Stimulated activated CD8-positive, alpha-beta memory T cell treated with anti-CD3 and anti-CD28 coated beads, Interleukin-2, amount 100 ng/mL, for 48 hours (primary cell): ENCODE results near the gene PPDPF.
A peak's percentile ranks its signal among the peaks of the same experiment; 100 is the strongest.
"Not testable (repeated sequence)": the region's sequence is repeated elsewhere in the genome, so short reads cannot be mapped to it uniquely, and the experiment has no call there.

Experiments
- DNase-seq, 2 donors: peaks; one replicate each; pipeline ENCODE4 v3.0.0-alpha.2; 2020; ENCODE audit warnings: low read depth in 2 of 2

The PPDPF gene

DNA sequence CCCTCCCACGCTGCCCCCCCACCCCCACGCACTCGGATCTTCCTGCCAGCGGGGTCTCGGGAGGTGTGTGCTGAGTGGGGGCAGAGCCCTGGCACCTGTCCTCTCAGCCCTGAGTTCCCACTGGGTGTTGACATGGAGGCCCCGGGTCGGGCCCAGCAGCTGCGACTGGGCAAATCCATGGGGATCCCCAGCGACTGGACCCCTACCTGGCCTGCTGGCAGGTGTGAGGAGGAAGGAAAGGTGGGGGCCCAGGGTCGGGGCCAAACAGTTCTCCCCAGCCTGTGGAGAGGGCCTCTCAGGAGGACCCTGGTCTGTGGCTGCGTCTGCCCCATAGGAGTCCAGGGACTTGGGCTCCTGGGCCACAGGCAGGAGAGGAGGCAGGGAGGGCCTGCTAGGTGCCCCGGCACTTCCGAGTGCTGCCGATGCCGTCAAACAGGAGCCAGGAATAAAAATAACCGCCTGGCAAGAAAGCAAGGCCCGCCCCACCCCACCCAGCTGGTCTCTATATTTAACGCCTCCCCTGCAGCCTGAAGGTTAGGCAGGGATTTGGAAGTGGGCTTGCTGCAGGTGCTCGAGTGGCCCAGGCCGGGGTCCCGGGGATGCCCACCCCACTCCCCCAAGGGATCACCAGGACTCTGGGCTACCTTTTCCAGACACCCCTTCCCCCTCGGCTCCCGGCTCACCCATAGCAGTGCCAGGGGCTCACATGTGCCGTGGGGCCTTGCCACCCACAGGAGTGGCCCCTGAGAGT lies 20.2 kb upstream of the PPDPF start:
- DNase-seq, result no peak

DNA sequence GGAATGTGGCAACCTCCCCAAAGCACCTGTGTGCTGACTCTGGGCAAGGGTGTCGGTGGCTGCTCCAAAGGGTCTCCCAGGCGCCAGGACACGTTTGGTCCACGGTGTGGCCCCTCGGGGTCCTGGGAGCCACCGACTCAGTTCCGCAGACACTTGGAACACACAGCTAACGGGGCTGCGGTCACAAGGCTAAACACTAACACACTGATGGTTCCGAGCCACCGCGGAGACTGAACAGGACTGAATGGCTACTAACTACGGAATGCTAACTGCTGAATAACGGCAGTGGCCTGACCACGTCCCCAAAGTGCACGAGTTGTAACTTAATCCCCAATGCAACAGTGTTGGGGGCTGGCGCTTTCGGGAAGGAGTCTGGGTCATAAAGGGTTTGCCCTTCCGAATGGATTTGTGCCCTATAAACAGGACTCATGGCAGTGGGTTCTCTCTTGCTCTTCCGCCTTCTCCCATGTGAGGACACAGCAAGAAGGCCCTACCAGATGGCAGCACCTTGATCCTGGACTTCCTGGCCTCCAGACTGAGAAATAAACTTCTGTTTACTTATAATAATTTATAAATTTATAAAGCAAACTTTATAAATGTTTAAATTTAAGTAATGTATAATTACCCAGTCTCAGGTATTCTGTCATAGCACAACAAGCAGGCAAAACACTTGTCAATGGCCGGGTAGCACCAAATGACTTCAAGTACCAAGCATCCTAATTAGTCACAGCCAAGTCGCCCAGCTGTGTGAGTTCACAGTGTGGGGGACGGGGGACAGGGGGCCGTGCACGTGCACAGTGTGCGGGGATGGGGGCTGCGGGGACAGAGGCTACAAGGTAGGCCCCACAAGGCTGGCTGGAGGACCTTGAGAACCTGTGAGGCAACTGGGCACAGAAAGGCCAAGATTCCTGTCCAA lies 19.4 kb upstream of the PPDPF start:
- no peak for DNase-seq

DNA sequence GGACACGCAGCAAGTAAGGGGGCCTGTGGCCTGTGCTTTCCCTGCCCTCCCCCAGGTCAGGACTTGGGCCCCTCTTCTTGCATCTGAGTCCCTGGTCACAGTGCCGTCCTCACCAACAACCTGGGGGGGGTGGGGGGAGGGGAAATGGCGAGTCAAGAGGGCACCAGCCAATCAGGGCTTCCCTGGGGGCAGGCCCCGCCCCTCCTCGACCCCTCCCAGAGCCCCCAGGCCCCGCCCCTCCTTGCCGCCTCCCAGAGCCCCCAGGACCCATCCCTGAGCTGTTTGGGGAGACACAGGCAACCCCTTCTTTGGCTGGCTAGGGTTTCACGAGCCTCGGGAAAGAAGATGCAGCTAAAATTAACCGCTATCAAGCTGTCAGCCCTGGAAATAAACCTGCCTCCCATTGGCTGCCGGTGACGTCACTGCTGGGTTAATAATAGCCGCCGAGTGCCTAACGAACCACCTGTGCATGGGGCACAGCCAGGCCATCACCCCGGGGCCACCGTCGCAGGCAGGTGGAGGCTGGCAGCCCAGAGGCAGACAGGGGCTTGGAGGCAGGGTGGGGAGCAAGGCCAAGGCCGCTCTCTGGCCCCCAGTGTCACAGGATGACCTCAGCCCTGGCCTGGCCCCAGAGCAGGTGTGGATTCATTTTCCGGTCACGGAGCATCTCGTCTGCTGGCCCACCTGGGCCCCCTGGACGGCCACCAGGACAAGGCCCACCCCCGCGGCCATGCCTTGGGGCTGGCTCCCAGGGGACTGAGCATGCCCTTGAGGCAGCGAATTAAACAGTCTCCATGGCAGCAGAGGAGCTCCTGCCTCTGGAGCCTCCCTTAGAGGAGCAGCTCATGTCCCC lies 18.5 kb upstream of the PPDPF start:
- no peak for DNase-seq

DNA sequence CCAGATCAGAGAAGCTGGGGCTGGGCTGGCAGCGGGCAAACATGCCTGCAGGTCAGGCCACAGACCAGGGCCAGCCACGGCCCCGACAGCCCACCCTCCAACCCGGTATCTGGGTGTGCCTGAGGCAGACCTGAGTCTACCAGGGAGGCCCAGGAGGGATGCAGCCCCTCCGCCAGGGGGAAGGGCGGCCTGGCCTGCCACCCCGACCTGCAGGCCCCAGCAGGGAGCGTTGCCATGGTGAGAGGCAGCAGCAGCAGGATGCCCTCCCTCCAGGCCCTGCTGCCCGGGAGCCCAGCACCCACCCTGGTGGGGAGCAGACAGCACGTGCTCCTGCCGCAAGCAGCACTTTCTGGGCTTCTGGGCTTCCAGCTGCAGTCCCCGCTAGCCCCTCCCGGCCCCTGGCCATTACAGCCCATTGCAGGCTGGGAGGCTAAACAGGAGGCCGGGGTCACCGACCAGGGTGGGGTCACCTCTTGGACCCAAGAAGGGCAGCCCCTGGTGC lies 17.8 kb upstream of the PPDPF start:
- DNase-seq, result no peak

DNA sequence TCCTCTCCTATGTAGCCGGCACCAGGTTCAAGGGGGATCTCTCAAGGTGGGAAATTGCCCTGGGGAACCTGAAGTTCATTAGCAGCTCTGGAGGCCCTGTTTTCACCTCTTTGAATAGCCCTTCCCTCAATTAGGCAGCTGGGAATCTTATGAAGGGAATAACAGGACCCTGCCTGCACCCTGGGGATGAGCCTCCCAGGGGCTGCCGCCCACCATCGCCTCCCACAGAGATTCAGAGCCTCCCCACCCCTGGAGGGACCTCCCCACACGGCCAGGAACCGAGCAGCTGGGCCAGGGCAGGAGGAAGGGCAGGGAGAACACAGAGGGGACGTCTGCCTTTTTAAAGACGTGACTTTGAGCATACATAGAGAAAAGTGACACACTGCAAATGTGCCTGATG lies 17.0 kb upstream of the PPDPF start:
- DNase-seq, result no peak

DNA sequence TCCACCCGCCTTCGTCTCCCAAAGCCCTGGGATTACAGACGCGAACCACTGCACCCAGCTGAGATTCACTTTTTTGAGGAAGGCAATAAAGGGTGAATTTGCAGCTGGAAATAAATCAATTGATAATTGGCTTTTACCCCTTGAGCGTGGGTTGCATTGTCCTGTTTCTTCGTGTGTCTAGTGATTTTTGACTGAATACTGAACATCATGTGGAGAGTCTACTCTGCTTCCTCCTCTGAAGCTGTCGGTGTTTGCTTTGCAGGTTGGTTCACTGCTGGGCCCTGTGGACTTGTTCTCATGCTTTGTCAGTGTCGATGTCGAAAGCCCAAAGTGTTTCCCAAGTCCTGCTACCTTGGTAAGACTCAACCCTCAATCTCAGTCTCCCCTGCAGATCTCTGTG lies 15.9 kb upstream of the PPDPF start:
- DNase-seq, result no peak

DNA sequence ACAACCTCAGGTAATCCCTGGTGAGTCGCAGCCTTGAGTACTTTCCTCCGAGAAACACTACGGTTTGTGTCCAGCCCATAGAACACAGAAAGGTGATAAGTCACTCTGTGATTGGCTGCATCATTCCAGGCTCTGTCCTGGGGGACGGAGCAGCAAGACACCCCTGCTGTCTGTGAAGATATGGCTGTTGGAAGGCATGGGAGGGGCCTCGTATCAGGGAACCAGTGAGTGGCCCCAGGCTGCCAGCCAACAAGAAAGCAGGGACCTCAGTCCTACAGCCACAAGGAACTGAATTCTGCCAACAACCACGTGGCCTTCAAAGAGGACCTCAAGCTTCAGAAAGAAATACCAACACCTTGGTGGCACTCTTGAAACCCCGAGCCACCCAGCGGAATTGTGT lies 15.3 kb upstream of the PPDPF start:
- DNase-seq, result no peak

DNA sequence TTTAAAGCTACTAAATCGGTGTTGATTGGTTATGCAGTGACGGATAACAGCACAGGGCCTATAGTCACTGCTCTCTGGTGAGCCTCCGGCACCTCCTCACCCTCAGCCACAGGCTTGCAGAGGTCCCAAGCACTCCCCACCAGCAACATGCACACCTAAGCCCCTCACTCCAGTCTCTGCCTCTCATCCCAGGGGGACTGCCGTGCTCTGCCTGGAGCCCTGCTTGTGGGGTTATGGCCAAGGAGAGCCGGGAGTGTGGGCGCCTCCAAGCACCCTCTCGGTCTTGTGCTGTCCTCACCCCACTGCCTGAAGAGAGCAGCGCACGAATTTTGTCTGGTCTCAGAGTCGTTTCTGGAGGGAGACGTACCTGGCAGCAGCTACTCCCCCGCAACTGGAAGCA lies 14.8 kb upstream of the PPDPF start:
- no peak for DNase-seq

DNA sequence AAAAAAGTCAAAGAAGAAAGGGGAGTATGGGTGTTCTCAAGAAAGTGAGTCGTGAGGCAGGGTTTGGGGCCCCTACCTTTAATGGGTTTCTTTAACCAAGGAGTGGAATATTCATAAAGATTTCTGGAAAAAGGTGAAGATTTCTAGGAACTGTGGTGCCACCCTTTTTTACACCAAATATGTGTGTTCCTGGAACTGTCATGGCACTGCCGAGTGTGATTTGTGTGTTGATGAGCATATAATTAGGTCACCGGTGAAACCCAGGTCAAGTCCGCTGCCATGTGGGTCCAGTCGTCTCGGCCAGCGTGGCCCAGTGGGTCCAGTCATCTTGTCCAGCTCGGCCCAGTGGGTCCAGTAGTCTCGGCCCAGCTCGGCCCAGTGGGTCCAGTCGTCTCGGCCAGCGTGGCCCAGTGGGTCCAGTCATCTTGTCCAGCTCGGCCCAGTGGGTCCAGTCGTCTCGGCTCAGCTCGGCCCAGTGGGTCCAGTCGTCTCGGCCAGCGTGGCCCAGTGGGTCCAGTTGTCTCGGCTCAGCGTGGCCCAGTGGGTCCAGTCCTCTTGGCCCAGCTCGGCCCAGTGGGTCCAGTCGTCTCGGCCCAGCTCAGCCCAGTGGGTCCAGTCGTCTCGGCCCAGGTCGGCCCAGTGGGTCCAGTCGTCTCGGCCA lies 13.4 kb upstream of the PPDPF start:
- DNase-seq, result no peak

DNA sequence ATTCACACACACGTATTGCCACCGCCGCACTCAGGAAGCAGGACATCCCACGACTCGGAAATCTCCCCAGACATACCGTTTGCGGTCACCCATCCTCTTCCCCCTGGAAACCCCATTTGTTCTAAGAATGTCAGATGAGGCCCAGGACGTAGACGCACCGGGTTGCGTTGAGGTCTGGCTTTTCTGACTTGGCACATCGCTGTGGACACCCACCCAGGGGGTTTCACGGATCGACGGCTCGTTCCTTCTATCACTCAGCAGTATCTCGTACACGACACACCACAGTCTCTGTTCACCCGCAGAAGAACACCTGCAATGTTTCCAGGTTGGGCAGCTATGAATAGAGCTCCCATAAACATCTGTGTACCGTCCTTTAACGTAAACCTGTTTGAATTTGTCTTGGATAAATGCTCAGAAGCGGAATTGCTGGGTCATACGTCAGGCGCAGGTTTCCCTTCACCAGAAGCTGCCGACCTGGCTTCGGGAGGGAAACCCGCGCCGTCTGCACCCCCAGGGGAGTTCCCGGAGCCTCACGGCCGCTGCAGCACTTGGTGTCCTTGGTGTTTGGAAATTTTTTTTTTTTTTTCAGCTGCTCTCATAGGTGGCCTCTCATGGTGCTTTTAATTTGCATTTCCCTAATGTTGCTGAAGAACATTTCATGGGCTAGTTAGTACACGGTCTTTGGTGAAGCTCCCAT lies 12.3 kb upstream of the PPDPF start:
- no peak for DNase-seq

DNA sequence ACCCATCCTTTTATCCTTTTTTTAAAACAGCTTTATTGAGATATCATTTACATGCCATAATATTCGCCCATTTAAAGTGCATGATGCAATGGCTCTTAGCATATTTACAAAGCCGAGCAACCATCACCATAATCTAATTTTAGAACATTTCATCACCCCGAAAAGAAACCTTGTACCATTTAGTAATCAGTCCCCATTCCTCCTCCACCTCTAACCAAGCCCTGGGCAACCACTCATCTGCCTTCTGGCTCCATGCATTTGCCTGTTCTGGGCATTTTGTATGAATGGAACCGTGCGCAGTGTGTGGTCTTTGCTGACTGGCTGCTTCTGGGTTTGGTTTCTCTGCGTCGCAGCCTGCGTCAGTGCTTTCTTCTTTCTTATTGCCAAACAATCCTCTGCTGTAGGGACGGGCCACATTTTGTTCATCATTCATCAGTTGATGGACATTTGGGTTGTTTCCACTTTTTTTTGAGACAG lies 11.4 kb upstream of the PPDPF start:
- no peak for DNase-seq

DNA sequence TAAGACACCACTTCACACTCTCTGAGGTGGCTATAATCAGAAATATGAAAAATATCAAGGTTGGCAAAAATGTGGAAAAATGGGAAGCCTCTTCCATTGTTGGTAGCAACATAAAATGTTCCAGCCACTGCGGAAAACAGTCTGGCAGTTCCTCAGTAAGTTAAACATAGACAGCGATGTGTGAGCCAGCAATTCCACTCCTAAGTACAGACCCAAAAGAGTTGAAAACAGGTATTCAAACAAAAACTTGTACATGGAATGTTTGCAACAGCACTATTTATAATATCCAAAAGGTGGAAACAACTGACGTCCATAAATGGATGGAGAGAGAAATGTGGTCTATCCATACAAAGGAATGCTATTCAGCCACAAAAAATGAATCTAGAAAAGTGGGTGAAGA lies 7.4 kb upstream of the PPDPF start:
- DNase-seq, result no peak

DNA sequence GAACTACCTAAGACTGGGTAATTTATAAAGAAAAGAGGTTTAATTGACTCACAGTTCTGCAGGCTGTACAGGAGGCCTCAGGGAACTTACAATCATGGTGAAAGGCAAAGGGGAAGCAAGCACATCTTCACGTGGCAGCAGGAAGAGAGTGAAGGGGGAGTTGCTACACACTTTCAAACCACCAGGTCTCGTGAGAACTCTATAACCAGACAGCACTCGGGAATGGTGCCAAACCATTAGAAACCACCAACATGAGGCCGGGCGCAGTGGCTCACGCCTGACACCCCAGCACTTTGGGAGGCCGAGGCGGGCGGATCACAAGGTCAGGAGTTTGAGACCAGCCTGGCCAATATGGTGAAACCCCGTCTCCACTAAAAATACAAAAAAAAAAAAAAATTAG lies 6.0 kb upstream of the PPDPF start:
- not testable (repeated sequence) for DNase-seq

DNA sequence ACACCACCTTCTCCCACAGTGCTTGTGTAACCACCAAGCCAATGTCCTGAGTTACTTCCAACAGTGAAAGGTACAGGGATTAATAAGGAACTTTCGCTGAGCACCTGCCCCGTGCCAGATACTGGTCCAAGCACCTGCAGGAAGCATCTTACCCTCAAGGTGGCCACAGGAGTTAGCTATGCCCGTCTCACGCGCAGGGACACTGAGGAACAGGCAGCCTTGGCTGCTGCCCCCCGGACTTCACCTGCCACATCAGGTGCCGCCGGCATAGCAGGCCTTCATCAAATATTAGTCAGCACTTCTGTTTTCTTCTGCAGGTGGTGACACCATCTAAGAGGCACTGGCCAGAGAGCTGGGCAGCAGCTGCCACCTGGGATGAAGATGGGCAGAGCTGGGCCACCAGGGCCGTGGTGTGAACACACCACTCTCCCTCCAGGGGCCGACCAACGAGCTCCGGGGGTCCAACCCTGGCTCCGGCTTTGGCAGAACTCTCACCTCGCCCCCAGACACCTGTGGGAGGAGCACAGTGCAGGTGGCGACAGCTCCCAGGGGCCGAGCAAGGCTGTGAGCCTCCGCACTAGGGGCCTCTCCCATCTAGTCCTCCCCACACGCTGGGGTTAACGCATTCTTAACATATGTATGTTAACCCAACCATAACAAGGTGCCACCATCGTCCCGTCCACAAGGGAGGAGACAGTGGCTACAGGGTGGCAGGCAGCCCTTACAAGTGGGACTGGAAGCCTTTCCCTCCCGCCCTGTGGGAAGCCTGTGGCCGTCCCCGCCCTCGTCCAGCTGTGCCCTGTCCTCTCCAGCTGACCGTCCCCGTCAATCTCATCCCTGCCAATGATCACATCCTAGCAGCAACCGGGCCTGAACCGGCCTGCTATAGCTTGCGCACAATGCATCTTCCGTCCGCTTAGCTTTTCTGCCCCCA lies 2.9 kb upstream of the PPDPF start:
- no peak for DNase-seq

DNA sequence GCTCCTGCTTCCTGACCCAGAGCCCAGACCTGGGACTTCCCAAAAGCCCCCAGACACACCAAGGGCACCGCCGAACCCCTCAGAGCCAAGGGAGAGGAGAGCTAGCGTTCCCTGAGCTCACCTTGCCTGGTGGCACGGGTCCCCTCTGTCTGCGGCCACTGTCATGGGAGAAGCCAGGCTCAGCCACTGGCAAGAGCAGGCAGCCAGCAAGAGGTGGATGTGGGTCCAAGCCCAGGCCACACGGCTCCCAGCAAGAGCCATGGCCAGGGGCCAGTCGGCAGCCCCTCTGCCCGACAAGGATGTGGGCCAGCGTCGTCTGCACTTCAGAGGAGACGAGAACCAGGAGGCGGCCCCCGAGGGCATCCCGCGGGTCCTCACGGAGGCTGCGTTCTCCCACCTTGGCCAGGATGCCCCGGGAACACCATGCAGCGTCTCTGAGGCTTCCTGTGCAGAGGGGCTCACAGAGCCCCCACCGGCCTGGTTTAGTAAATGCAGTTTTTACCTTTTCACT lies 2.2 kb upstream of the PPDPF start:
- no peak for DNase-seq

DNA sequence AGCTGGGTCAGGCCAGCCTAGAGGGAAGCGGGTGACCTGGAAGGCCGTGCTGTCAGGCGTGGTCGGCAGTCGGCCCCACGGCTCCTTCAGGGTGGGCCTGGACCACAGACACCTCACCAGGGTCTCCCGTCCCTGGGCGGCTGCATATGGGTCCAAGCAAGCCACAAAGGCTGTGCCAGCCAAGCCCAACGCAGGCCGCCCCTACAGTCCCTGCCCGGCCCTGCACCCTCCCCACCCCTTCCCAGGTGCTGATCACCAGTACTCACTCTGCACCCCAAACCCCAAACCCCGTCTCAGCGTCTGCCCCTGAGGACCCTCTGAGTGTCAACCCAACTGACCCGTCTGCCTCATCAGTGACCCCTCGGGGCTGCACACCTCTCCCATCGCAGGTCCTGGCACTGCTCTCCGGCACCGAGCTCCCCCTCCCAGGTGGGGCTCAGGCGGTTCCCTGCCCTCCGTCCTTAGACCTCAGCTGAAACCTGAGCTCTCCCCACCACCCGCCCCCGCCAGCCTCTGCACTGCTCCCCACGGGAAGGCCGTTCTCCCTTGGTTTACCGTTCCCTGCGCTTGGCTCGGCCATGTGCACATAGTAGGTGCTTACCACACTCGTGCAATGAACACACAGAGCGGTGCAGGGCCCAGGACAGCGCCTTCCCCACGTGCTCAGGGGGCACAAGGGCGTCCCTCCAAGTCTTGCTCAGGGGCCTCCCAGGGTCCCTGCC lies 1.5 kb upstream of the PPDPF start:
- no peak for DNase-seq

DNA sequence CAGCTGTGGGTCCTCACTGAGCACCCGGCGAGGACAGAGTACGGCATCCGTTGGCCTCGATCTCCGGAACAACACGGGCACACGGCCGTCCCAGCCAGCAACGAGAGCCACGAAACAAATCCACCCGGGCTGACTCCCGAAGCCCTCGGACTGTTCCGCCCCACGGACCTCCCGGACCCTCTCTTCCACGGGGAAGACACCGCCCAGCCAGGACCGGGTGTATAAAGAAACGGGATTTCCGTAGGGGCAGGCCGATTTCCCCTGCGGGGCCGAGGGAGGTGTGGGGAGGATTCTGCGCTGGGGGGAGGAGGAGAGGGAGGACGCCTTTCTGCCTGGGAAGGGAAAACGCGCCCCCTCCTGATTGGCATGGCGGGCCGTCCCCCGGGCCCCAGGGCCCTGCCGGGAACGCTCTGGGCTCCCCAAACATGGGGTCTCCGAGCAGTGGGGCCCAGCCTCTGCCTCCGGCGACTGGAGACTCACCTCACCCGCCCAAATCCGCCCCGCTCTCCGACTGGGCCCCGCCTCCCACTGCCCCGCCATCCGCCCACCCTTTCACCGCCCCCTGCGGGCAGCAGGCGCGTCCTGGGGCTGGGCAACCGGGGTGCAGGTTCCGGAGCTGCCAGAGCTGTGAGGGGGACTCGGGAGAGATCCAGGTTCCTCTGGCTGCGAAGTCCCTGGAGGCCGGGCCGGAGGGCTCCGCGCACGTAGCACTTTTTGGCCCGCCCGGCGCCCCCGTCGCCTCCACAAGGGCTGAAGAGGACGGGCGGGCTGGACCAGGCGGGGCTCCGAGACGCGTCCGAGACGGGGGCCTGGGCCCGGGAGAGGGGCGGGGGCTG lies 679 bp upstream of the PPDPF start:
- peak; percentile 49 to 51 for DNase-seq
